ENCODE measurements around the gene SS18L1.

GRCh38 chr20:62211769-62212288 lies 68.3 kb downstream of the SS18L1 start:
- no peak for TF ChIP-seq CTCF (conservative IDR thresholded peaks at IDR 0.05)
- TF ChIP-seq ZFX (IDR thresholded peaks at IDR 0.05): no peak

Data from C4-2B (cell line).